ENCODE measurements around the gene SH3GL2.

SH3GL2 gene

DNA sequence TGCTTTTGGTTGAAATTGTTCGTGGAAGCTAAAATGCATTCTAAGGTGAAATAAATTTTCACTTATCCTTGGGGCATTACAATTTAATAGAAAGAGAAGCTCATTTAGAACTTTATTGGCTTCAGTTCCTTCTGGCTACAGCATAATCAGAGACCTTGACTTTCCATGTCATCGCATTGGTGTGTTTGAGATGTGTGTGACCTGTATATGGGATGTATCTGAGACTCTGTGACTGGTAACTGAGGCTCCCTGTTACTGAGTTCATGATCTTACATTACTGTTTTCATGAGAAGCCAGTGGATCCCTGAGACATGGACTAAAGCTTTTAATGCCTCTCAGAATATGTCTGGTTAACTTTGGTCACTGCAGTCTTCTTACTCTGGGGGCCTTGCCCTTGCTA, 32.5 kb downstream of the SH3GL2 start:
- DNase-seq (ENCODE audit: extremely low read depth, insufficient read length): no peak
- Histone ChIP-seq H3K27me3 (replicated peaks; ENCODE audit: control insufficient read depth, insufficient read depth, low read length) (no peaks in the 10 kb centered on the region), H3K4me3 (replicated peaks; ENCODE audit: low read depth, low read length) (no peak overlapping the region), H3K36me3 (ENCODE audit: control insufficient read depth, insufficient read depth, low read length) (no peaks in the 10 kb centered on the region)
- TF ChIP-seq, protein P1, sequence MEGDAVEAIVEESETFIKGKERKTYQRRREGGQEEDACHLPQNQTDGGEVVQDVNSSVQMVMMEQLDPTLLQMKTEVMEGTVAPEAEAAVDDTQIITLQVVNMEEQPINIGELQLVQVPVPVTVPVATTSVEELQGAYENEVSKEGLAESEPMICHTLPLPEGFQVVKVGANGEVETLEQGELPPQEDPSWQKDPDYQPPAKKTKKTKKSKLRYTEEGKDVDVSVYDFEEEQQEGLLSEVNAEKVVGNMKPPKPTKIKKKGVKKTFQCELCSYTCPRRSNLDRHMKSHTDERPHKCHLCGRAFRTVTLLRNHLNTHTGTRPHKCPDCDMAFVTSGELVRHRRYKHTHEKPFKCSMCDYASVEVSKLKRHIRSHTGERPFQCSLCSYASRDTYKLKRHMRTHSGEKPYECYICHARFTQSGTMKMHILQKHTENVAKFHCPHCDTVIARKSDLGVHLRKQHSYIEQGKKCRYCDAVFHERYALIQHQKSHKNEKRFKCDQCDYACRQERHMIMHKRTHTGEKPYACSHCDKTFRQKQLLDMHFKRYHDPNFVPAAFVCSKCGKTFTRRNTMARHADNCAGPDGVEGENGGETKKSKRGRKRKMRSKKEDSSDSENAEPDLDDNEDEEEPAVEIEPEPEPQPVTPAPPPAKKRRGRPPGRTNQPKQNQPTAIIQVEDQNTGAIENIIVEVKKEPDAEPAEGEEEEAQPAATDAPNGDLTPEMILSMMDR (IDR thresholded peaks at IDR 0.05; ENCODE audit: insufficient read depth, low read length, poor library complexity, severe bottlenecking): no peak

DNA sequence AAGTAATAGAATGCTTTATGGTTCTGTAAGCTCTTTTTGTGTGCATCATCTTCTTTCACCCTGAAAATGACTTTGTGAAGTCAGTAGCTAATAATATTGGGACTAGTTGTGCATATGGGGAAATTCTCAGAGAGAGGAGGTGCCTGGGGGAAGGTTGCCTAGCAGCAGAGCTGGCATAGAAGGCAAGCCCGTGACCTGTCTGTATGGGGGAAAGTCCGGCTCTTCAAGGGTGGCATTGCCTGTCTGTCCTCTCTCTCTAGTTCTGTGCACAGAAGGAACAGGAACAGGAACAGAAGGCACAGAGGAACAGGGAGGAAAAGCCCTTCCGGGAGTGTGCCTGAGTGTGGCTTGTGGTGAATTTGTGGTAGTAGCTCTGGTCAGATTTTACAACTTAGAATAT, 33.1 kb downstream of the SH3GL2 start:
- DNase-seq (ENCODE audit: extremely low read depth, insufficient read length): no peak
- H3K27me3 ChIP-seq (replicated peaks; ENCODE audit: control insufficient read depth, insufficient read depth, low read length): no peaks in the 10 kb centered on the region
- no peaks in the 10 kb centered on the region for H3K36me3 ChIP-seq (ENCODE audit: control insufficient read depth, insufficient read depth, low read length)
- TF ChIP-seq, protein P1 (IDR thresholded peaks at IDR 0.05; ENCODE audit: insufficient read depth, low read length, poor library complexity, severe bottlenecking): no peak
- H3K4me3 ChIP-seq (replicated peaks; ENCODE audit: low read depth, low read length): no peak overlapping the region

DNA sequence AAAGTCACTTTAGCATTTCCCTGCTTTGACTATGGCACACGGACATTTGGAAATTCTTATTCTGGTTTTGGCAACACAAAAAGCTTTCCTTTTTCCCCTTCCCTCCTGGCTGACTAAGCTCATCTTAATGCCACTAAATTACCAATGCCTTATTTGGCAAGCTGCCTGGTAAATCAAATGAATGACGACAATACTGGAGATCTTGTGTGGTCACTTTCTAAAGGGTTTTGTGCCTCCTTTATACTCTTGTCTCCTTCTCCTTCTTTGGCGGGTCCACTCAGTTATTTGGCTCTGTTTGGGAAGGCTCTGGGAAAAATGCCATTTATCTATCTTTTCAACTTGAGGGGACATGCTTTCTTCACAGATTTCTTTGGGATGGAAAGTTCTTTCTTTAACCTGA, 34.9 kb downstream of the SH3GL2 start:
- H3K36me3 ChIP-seq (ENCODE audit: control insufficient read depth, insufficient read depth, low read length): no peaks in the 10 kb centered on the region
- TF ChIP-seq, protein P1 (IDR thresholded peaks at IDR 0.05; ENCODE audit: insufficient read depth, low read length, poor library complexity, severe bottlenecking): no peak
- no peaks in the 10 kb centered on the region for H3K27me3 ChIP-seq (replicated peaks; ENCODE audit: control insufficient read depth, insufficient read depth, low read length)
- H3K4me3 ChIP-seq (replicated peaks; ENCODE audit: low read depth, low read length): no peak overlapping the region
- DNase-seq (ENCODE audit: extremely low read depth, insufficient read length): no peak

DNA sequence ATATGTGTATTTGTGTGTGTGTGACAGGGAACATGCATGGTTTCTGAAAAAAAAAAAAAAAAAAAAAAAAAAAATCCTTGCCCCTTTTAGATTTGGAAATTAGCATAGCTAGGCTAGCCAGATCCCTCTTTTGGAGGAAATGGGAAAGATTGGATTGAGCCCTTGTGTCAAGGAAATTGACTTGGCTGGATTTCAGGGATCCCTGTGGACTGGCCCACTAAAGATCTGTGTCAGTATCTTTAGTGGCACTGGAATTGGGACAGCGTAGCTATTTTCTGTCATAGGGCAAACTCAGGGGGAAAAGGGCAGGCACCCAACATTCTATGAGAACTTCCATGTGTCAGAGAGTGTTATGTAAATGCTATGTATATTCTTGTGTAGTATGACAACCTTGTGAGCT, 35.4 kb downstream of the SH3GL2 start:
- no peak overlapping the region for H3K4me3 ChIP-seq (replicated peaks; ENCODE audit: low read depth, low read length)
- DNase-seq (ENCODE audit: extremely low read depth, insufficient read length): no peak
- H3K36me3 ChIP-seq (ENCODE audit: control insufficient read depth, insufficient read depth, low read length): no peaks in the 10 kb centered on the region
- TF ChIP-seq, protein P1 (IDR thresholded peaks at IDR 0.05; ENCODE audit: insufficient read depth, low read length, poor library complexity, severe bottlenecking): no peak
- H3K27me3 ChIP-seq (replicated peaks; ENCODE audit: control insufficient read depth, insufficient read depth, low read length): no peaks in the 10 kb centered on the region

DNA sequence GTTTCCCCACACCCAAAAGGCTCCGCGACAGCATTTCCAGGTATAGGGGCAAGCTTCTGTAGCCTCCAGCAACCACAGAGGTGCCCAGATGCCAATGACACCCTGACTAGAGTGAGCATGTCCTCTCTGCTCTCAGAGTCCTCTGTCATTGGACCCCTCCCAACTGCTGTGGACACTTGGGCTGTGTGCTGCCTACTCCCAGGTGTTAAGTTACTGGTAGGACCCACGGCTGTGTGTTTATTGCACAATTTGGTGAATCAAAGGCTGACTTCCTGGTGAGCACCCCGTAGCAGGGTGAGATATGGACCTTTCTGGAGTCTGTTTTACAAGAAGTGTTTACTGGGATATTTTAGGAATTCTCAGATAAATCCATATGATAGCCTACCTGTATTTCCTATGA, 36.0 kb downstream of the SH3GL2 start:
- no peak for DNase-seq (ENCODE audit: extremely low read depth, insufficient read length)
- no peaks in the 10 kb centered on the region for H3K27me3 ChIP-seq (replicated peaks; ENCODE audit: control insufficient read depth, insufficient read depth, low read length)
- no peaks in the 10 kb centered on the region for H3K36me3 ChIP-seq (ENCODE audit: control insufficient read depth, insufficient read depth, low read length)
- H3K4me3 ChIP-seq (replicated peaks; ENCODE audit: low read depth, low read length): no peak overlapping the region
- TF ChIP-seq, protein P1 (IDR thresholded peaks at IDR 0.05; ENCODE audit: insufficient read depth, low read length, poor library complexity, severe bottlenecking): no peak

DNA sequence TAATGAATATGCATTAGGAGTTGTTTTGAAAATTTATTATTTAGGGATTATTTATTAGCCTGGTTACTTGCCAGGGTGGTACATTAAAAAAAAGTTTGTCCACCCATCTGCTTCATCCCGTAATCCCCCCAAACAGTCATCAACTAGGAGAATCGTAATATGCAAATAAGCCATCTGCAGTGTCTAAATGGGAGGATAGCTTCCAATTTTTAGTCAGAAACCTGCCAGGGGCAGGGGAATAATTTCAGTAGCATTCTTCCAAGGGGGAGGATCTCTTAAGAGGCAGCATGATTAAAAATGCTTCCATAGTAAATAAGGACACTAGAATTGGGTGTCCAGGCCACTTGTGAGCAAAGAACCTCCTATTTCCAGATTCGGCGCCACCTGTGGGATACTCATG, 43.3 kb downstream of the SH3GL2 start:
- DNase-seq (ENCODE audit: extremely low read depth, insufficient read length): no peak
- no peak overlapping the region for H3K4me3 ChIP-seq (replicated peaks; ENCODE audit: low read depth, low read length)
- no peaks in the 10 kb centered on the region for H3K27me3 ChIP-seq (replicated peaks; ENCODE audit: control insufficient read depth, insufficient read depth, low read length)
- H3K36me3 ChIP-seq (ENCODE audit: control insufficient read depth, insufficient read depth, low read length): no peaks in the 10 kb centered on the region
- TF ChIP-seq, protein P1 (IDR thresholded peaks at IDR 0.05; ENCODE audit: insufficient read depth, low read length, poor library complexity, severe bottlenecking): no peak

All from GM06990 (cell line).